Tibial artery (tissue), 4 donors: ENCODE data around the gene PSMB11.

Experiments
- DNase-seq, 2 donors: peaks; one replicate each; pipeline ENCODE4 v3.0.0-alpha.2; 2019
- H3K27ac ChIP-seq, 2 donors: fragments of 200-600 bp; sonication (generic) in 1 of 2; 1 replicate in 1 of 2; 2 replicates in 1 of 2; pipeline ENCODE4 v1.5.1; 2018 to 2019; ENCODE audit warnings: mild to moderate bottlenecking in 1 of 2
- H3K27me3 ChIP-seq, 2 donors: fragments of 200-600 bp; sonication (generic) in 1 of 2; one replicate each; pipeline versions ENCODE4 v1.5.1 to v1.6.0; 2016 to 2019
- H3K36me3 ChIP-seq, 3 donors: fragments of 200-600 bp; sonication (generic) in 2 of 3; one replicate each; pipeline ENCODE4 v1.5.1; 2016 to 2019; ENCODE audit warnings: mild to moderate bottlenecking in 2 of 3
- H3K4me1 ChIP-seq, 4 donors: fragments of 200-600 bp; sonication (generic) in 2 of 4; 1 replicate in 3 of 4; 2 replicates in 1 of 4; pipeline ENCODE4 v1.5.1; 2016 to 2019
- H3K4me3 ChIP-seq, 2 donors: fragments of 200-600 bp; sonication (generic) in 1 of 2; 1 replicate in 1 of 2; 2 replicates in 1 of 2; pipeline ENCODE4 v1.5.1; 2018 to 2019; ENCODE audit warnings: mild to moderate bottlenecking in 2 of 2
- H3K9me3 ChIP-seq, 3 donors: fragments of 200-600 bp; sonication (generic) in 1 of 3; one replicate each; pipeline ENCODE4 v1.5.1; 2016 to 2019
- CTCF ChIP-seq, 2 experiments: fragments of 200-600 bp in 1 of 2; fragments of 450-650 bp in 1 of 2; IDR thresholded peaks; one replicate each; pipeline ENCODE4 v1.5.1; 2017 to 2019; ENCODE audit warnings: antibody characterized with exemption in 2 of 2, mild to moderate bottlenecking in 1 of 2, moderate library complexity in 1 of 2
- intact Hi-C: fragments of 100-400 bp; cut with DNase I; formaldehyde crosslinking; loops from one replicate; pipeline ENCODE4 v1.15.0; 2023; ENCODE audit warnings: low total_unique reads

The PSMB11 gene

GRCh38 chr14:23068789-23069412, 26.9 kb downstream of the PSMB11 start:
- intact Hi-C loops = no loop called here
- peak; percentile 75 to 89 for DNase-seq
- Histone ChIP-seq H3K27ac (peak overlapping the region in 1 of 2 donors; percentile 24), H3K9me3 (no peaks in the 10 kb centered on the region), H3K4me3 (no peak overlapping the region), H3K4me1 (peaks cover 0 to 48% (median 28%) of the 10 kb centered on the region in 4 donors), H3K36me3 (peaks cover 47 to 64% (median 58%) of the 10 kb centered on the region in 3 donors), H3K27me3 (no peaks in the 10 kb centered on the region)
- peak; percentile 94 to 96 for TF ChIP-seq CTCF (IDR thresholded peaks at IDR 0.05)

- Histone ChIP-seq H3K4me3 (no peak overlapping the region), H3K27me3 (no peaks in the 10 kb centered on the region), H3K4me1 (peaks cover 0 to 44% (median 28%) of the 10 kb centered on the region in 4 donors), H3K36me3 (peaks cover 46 to 64% (median 57%) of the 10 kb centered on the region in 3 donors), H3K27ac (peak overlapping the region in 1 of 2 donors; percentile 14), H3K9me3 (no peaks in the 10 kb centered on the region)
- intact Hi-C loops = no loop called here
- TF ChIP-seq CTCF (IDR thresholded peaks at IDR 0.05) = no peak
- peak in 1 of 2 donors; percentile 53 for DNase-seq
Measured at GRCh38 chr14:23069413-23069806, 27.4 kb downstream of the PSMB11 start.

- H3K36me3 ChIP-seq = peaks cover 46 to 62% (median 55%) of the 10 kb centered on the region in 3 donors
- no peak for TF ChIP-seq CTCF (IDR thresholded peaks at IDR 0.05)
- peaks cover 0 to 44% (median 28%) of the 10 kb centered on the region in 4 donors for H3K4me1 ChIP-seq
Measured at GRCh38 chr14:23070262-23071129, 28.5 kb downstream of the PSMB11 start.

GRCh38 chr14:23071244-23071920, 29.4 kb downstream of the PSMB11 start:
- no peak for TF ChIP-seq CTCF (IDR thresholded peaks at IDR 0.05)
- H3K27ac ChIP-seq = peak overlapping the region; percentile 74 to 83
- no peaks in the 10 kb centered on the region for H3K27me3 ChIP-seq
- peaks cover 0 to 44% (median 28%) of the 10 kb centered on the region in 4 donors for H3K4me1 ChIP-seq
- H3K9me3 ChIP-seq = no peaks in the 10 kb centered on the region
- DNase-seq = peak; percentile 89 to 94
- peaks cover 48 to 62% (median 55%) of the 10 kb centered on the region in 3 donors for H3K36me3 ChIP-seq
- peak overlapping the region; percentile 56 to 60 for H3K4me3 ChIP-seq
- intact Hi-C loops = no loop called here

More at GRCh38 chr14:23070262-23071129, 28.5 kb downstream of the PSMB11 start:
- Histone ChIP-seq H3K4me3 (peak overlapping the region; percentile 56 to 60), H3K27me3 (no peaks in the 10 kb centered on the region), H3K27ac (peak overlapping the region; percentile 74 to 83), H3K9me3 (no peaks in the 10 kb centered on the region)
- intact Hi-C loops = no loop called here
- no peak for DNase-seq

- Histone ChIP-seq H3K4me1 (peaks cover 0 to 44% (median 30%) of the 10 kb centered on the region in 4 donors), H3K27me3 (no peaks in the 10 kb centered on the region), H3K27ac (peak overlapping the region; percentile 74 to 83), H3K9me3 (no peaks in the 10 kb centered on the region), H3K4me3 (peak overlapping the region; percentile 56 to 60), H3K36me3 (peaks cover 52 to 61% (median 53%) of the 10 kb centered on the region in 3 donors)
- intact Hi-C loops = no loop called here
- no peak for TF ChIP-seq CTCF (IDR thresholded peaks at IDR 0.05)
- no peak for DNase-seq
Measured at GRCh38 chr14:23071921-23072539, 30.0 kb downstream of the PSMB11 start.
